ENCODE data around the gene ZMAT5. TPM values are rescaled to one million over a fixed set of nuclear protein-coding genes. Genes with fewer than 3 reads are reported as not detected.

ZMAT5 gene
- total and polyA plus RNA-seq, 10 of the 15 experiments (the other 5 are each of a cell fraction or from before 2014, with no cell fraction given) = 2.3 to 43.0 (median 21.9) TPM

- CTCF ChIA-PET = interaction anchor here (2.5 kb wide), 1 partner anchor 277 kb away, joined by 8 read pairs; no protein-coding TSS in a partner anchor
- TF ChIP-seq ZSCAN29 (IDR thresholded peaks at IDR 0.05) = no peak
- TF ChIP-seq, protein P1, sequence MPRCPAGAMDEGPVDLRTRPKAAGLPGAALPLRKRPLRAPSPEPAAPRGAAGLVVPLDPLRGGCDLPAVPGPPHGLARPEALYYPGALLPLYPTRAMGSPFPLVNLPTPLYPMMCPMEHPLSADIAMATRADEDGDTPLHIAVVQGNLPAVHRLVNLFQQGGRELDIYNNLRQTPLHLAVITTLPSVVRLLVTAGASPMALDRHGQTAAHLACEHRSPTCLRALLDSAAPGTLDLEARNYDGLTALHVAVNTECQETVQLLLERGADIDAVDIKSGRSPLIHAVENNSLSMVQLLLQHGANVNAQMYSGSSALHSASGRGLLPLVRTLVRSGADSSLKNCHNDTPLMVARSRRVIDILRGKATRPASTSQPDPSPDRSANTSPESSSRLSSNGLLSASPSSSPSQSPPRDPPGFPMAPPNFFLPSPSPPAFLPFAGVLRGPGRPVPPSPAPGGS (IDR thresholded peaks at IDR 0.05; ENCODE audit: borderline replicate concordance, insufficient read depth, low read depth, low read length, poor library complexity, severe bottlenecking) = no peak
- TF ChIP-seq ZNF592 (IDR thresholded peaks at IDR 0.05) = no peak
- peak in 2 of 3 experiments; percentile 46 to 50; a peak in 3 of 6 replicates for TF ChIP-seq CTCF (IDR thresholded peaks at IDR 0.05 in 2 of 3, conservative IDR thresholded peaks at IDR 0.05 in 1 of 3; ENCODE audit: control insufficient read depth in 2 of 3, extremely low read depth in 1 of 3, insufficient read depth in 1 of 3, low read depth in 3 of 3, low read length in 3 of 3)
- no peak for TF ChIP-seq EED (IDR thresholded peaks at IDR 0.05; ENCODE audit: low read depth)
- TF ChIP-seq, protein P2, sequence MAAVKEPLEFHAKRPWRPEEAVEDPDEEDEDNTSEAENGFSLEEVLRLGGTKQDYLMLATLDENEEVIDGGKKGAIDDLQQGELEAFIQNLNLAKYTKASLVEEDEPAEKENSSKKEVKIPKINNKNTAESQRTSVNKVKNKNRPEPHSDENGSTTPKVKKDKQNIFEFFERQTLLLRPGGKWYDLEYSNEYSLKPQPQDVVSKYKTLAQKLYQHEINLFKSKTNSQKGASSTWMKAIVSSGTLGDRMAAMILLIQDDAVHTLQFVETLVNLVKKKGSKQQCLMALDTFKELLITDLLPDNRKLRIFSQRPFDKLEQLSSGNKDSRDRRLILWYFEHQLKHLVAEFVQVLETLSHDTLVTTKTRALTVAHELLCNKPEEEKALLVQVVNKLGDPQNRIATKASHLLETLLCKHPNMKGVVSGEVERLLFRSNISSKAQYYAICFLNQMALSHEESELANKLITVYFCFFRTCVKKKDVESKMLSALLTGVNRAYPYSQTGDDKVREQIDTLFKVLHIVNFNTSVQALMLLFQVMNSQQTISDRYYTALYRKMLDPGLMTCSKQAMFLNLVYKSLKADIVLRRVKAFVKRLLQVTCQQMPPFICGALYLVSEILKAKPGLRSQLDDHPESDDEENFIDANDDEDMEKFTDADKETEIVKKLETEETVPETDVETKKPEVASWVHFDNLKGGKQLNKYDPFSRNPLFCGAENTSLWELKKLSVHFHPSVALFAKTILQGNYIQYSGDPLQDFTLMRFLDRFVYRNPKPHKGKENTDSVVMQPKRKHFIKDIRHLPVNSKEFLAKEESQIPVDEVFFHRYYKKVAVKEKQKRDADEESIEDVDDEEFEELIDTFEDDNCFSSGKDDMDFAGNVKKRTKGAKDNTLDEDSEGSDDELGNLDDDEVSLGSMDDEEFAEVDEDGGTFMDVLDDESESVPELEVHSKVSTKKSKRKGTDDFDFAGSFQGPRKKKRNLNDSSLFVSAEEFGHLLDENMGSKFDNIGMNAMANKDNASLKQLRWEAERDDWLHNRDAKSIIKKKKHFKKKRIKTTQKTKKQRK (IDR thresholded peaks at IDR 0.05; ENCODE audit: low read depth, low read length) = no peak
- TF ChIP-seq ATF2 (IDR thresholded peaks at IDR 0.05; ENCODE audit: low read length) = no peak
- no peak for TF ChIP-seq ZNF24 (IDR thresholded peaks at IDR 0.05)
- no peak for TF ChIP-seq GABPA (IDR thresholded peaks at IDR 0.05; ENCODE audit: low read depth)
Measured at GRCh38 chr22:29727131-29727523, 39.7 kb downstream of the ZMAT5 start.

More at GRCh38 chr22:29727131-29727523, 39.7 kb downstream of the ZMAT5 start:
- Histone ChIP-seq H3K4me2 (ENCODE audit: control insufficient read depth, insufficient read depth) (no peak overlapping the region), H3K9me3 (replicated peaks; ENCODE audit: control insufficient read depth, insufficient read depth, low read length) (no peaks in the 10 kb centered on the region), H3K36me3 (ENCODE audit: control insufficient read depth in 2 of 2, insufficient read depth in 2 of 2, low read length in 1 of 2) (no peaks in the 10 kb centered on the region; a peak in 1 of 4 replicates), H3K27me3 (replicated peaks in 1 of 2; ENCODE audit: control insufficient read depth in 2 of 2, insufficient read depth in 2 of 2, low read length in 1 of 2) (peaks cover 0 to 2% of the 10 kb centered on the region in 2 experiments; a peak in 1 of 4 replicates), H3K4me3 (no peak overlapping the region), H4K20me1 (ENCODE audit: control insufficient read depth, insufficient read depth) (no peaks in the 10 kb centered on the region), H3K4me1 (ENCODE audit: control insufficient read depth, insufficient read depth, low read length) (no peaks in the 10 kb centered on the region), H2AFZ (ENCODE audit: control insufficient read depth, low read depth, low read length) (no peak overlapping the region), H3K27ac (ENCODE audit: control insufficient read depth, insufficient read depth) (no peak overlapping the region), H3K9ac (ENCODE audit: control insufficient read depth, insufficient read depth, low read length) (no peak overlapping the region), H3K79me2 (ENCODE audit: control insufficient read depth, insufficient read depth, low read length) (no peaks in the 10 kb centered on the region)
- WGBS (ENCODE audit: insufficient coverage, insufficient replicate concordance, low lambda C conversion rate, missing lambda C conversion rate) = 29% methylated on average over 5 of the region's 17 CpGs
- FAIRE-seq (no peak), DNase-seq (ENCODE audit: low read depth, low spot score) (no peak), ATAC-seq (peak; percentile 73)
- intact Hi-C loops (cut with micrococcal nuclease; ENCODE audit: unreplicated experiment) = loop anchor here (10.0 kb wide), 1 partner anchor 358 kb away; the partner anchor contains the start of gene HORMAD2
- in situ Hi-C loops (cut with MboI) = no loop called here
- ChIA-PET SMC1A (ENCODE audit: uncharacterized antibody, unreplicated experiment) (no interaction called here), RAD21 (ENCODE audit: unreplicated experiment) (interaction anchor here (0.7 kb wide), 1 partner anchor 36 kb away, joined by 5 read pairs; no protein-coding TSS in a partner anchor), POLR2A (no interaction called here)
- no TSS peak for BruUV-seq (replicated peaks)

Data from GM12878 (cell line).